Middle frontal gyrus (tissue), 1 donor: Measurements from ENCODE around the gene SORT1.
"Not testable (repeated sequence)": the region's sequence is repeated elsewhere in the genome, so short reads cannot be mapped to it uniquely, and the experiment has no call there.

ENCODE experiments used
- DNase-seq: peaks from one replicate; pipeline ENCODE4 v3.0.0-alpha.2; 2015; ENCODE audit warnings: low spot score; ENCODE audit errors: extremely low spot score

The SORT1 gene

DNA sequence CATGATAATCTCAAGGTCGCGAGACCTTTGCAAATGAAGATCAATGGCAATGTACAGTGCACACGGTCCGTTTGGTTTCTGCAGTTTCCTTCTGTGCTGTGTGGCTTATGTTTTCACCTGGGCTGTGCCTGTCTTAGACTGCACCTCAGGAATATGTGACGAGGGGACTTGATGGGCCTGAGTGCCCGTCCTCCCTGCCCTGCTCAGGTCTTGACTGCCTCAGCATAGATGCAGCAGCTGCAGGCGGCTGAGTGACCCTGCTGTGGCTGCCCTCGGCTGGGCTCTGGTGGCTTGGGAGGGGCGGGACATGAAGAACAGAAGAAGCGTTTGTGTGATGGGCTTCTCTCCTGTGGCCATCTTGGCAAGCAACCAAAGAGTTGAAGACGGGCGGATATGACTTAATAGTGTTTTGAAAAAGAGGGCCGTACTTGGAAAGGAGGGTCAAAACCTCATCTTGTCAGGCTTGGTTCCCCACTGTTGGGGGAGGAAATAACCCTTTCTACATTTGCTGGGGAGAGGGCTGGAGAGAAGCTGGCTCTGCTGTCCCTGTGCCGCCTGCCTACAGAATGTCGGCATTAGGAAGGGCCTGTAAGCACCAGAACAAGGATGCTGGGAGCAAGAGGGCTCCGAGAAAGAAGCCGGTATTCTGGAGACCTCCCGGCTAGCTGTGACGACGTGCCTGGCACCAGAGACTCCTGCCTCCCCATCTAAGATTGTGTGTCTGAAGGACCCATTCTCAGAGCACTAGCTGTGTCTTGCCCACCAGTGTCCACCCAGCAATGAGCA lies 98.0 kb downstream of the SORT1 start:
- DNase-seq, result peak; percentile 81

DNA sequence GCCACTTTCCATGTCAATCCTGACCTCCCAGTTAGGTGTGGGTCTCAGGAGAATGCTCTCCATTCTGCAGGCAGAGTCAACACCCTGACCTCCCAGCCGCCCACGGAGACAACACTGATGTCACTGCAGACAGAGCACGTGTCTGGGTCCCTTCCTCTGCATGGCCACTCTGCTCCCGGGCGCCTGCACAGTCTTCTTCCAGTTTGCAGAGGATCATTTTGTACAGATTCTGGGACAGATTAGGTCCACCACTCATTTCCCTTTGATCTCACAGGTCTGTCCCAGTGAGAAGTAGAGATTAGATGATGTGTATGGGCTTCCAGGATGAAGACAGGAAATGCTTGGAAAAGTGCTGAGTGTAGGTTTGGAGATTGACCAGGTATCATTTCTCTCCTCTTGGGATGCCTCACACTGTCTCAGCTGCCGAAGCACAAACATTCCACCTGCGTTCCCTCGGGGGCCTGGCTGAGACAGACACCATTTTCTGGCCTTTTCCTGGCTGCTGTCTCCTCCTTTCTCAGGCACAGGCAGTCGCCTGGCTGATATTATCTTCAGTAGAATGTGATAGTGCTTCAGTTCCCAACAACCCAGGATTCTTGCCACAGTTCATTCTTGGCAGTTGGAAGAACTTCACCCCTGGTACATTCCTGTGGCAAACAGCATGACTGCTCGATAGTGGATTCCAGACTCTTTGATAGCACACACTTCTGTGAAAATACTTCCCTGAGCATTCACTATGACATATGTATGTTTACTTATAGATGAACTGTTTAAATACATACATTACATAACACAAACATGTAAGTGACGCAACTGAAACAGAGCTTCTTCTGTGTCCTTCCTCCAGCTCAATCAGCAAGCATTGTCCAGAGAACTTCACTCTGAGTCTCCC lies 98.8 kb downstream of the SORT1 start:
- no peak for DNase-seq

- no peak for DNase-seq
Measured at GRCh38 chr1:109296782-109297181, 100.9 kb downstream of the SORT1 start.

DNA sequence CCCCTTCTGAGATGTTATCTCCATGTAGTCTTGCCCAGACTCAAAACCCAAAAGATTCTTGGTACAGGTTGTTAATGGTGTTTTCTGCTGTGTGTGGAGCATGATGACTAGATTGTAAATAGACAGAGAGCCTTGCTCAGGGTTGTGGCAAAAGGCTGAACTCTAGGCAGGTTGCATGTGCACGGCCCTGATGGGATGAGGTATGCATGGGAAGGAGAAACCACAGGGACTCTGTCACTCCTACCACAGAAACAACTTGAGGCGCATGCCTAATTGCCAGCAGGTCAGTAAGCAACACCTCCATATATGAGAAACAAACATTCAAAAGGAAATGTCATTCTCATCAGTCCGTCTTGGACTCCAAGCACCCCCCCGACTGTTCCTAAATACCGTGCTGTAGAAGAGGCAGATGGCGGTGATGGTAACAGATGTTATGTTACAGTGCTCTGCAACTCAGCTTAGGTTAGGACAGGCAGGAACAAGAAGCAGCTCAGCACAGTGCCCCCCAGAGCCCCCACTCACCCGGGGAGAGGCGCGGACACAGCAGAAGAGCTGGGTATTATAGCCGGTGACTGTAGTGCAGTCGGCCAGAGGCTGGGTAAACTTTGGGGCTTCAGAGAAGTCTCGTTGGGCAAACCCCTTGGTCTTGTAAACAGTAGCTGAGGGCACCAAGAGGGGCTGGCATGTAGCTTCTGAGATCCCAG lies 101.9 kb downstream of the SORT1 start:
- no peak for DNase-seq

GRCh38 chr1:109294481-109294880 lies 103.2 kb downstream of the SORT1 start:
- DNase-seq, result no peak

GRCh38 chr1:109293026-109293425 lies 104.7 kb downstream of the SORT1 start:
- DNase-seq, result no peak

DNA sequence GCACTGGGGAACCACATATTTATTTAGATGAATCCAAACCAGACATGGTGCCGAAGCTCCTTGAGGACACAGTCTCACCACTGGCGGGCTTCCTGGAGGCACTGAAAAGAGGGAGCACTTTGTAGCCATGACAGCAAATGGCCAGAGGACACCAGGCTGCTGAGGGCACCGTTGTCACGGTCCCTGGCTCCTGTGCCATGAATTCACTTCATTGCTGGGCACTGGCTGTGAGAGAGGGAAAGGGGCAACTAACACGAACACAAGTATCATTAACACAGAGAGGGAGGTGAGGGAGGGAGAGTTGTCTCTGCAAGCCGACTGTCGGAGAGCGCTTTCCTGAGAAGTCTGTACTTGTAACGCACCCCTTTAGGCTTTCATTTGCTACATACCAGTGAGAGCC lies 105.4 kb downstream of the SORT1 start:
- DNase-seq, result no peak

DNA sequence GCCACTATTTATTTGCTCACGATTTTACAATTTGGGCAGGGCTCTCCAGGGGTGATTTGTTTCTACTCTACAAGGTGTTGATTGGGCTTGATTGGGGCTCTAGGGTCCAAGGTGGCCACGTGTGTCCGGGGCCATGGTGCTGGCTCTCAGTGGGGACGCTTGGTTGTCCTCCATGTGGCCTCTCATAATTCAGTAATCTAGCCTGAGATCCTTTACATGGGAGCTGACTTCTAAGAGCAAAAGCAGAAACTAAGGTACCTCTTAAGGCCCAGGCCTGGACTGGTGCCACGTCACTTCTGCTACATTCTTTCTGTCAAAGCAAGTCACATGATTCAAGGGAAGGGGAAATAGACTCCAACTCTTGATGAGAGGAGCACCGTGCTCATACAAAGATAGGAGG lies 106.7 kb downstream of the SORT1 start:
- DNase-seq, result no peak

- no peak for DNase-seq
Measured at GRCh38 chr1:109290137-109290536, 107.6 kb downstream of the SORT1 start.

GRCh38 chr1:109286762-109287161 lies 111.0 kb downstream of the SORT1 start:
- DNase-seq, result not testable (repeated sequence)

DNA sequence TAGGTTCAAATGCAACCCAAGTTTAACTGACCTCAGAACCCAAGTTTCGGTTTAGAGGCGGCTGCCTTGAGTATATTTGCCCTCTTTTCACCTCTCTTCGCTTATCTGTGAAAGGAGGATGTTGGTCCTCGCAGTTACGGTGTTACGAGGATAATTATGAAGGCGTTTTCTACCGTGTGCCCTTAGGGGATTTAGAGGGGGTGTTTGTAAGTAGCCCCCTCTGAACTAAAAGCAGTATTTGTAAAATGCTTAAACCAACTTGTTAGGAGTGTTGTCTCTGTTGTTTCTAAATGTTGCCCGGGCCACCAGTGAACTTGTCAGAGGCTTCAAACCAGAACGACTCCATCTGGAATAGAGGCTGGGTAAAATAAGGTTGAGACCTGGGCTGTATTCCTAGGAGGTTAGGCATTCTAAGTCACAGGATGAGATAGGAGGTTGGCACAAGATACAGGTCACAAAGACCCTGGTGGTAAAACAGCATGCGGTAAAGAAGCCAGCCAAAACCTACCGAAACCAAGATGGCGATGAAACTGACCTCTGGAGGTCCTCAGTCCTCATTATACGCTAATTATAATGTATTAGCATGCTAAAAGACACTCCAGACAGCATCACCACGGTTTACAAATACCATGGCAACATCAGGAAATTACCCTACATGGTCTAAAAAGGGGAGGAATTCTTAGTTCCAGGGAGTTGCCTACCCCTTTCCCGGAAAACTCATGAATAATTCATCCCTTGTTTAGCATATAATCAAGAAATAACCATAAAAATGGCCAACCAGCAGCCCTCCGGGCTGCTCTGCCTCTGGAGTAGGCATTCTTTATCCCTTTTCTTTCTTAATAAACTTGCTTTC lies 113.7 kb downstream of the SORT1 start:
- no peak for DNase-seq

DNA sequence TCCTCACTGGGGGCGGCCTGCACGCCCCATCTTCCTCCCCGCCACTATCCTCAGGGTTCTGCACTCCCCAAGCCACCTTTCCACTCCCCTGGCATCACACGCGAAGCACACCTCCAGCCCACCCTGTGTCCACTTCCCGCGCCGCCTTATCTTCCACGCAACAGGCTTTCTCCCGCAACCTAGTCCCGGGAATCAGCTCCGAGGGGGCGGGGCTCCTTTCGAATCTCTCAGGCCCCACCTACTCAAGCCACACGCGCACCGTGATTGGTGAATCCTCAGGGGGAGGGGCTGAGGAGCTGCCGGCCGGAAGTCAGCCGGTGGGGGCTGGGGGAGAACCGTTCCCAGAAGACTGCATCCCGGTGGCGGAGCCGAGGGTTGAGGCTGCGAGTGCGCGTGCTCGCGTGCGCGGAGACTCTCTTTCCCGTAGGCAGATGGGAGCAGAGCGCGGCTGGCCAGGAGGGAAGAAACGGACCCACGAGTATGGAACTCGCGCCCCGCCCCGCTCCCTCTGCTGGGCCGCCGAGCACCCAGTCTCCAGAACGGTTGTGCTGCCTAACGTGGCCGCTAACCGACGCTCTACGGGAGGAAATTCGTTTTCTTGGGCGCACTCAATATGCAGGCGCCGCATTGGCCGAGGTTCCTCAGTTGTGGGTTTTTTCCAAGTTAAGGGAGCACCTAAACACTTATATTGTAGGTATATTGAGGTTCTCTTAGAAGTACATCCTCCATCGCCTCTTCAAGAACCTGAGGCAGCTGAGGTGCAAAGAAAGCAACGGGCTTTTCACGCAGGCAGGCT lies 114.6 kb downstream of the SORT1 start, which contains the start of gene PSRC1:
Gene PSRC1, minus strand, starts transcription at position 194 of the 796 bp plus-strand sequence.
- DNase-seq, result peak; percentile 96

- no peak for DNase-seq
Measured at GRCh38 chr1:109282497-109282951, 115.2 kb downstream of the SORT1 start.

- no peak for DNase-seq
Measured at GRCh38 chr1:109281680-109282496, 115.8 kb downstream of the SORT1 start.

DNA sequence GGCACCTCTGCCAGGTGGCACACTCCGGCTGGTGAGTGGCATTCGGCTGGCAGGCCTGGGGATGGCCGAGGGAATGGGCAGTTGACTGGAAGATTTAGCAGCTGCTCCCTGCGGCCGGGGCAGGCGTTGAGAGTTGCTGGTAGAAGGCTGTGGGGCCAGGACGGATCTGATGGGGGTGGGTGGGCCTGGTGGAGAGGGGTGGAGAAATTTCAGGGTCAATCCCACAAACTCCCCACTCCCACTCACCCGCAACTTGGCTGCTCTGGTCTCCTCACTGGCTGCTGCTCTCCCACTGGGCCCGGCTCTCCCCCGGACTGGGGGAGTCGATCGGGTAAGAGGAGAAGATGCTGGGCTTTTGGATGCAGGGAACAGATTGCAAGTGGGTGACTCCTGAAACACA lies 116.9 kb downstream of the SORT1 start:
- no peak for DNase-seq

DNA sequence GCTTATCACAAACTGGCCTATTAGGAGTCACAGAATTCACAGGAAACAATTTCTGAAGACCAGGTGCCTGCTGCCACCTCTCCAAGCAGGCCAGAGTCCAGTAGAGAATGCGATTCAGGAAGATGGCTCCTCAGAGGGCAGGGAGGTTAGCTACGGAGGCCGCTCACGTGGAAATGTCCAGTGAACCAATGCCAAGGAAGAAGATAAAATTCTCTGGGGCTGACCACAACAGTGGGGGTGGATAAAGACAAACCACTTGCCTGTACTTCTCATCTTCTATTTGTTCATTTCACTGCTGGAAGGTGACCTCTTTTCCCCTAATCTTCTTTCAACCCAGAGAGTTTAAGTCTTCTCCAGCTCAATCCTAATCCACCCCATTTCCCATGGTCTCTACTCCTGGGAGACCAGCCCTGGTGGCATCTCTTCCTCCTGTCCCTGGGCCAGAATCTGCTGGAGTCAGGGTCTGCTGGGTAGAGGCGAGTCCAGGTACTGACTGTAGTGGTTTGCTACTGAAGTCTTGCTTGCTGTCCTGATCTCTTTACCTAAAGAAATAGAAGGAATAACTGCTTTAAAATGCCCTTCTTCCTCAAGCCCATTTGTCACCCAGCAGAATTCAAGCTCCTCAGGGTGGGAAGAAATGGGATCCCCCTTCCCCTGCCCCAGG lies 118.0 kb downstream of the SORT1 start:
- no peak for DNase-seq

- DNase-seq, result peak; percentile 50
Measured at GRCh38 chr1:109277434-109278204, 120.1 kb downstream of the SORT1 start.
